Endothelial cell of umbilical vein (primary cell): ENCODE measurements around the gene EML6. TPM values are rescaled to one million over a fixed set of nuclear protein-coding genes. Genes with fewer than 3 reads are reported as not detected.

Experiments
- BruUV-seq: library from RNA; stranded (reverse); fragments of 400-500 nt; replicated peaks from 2 replicates; lab custom pipeline; 2021; lab: Mats Ljungman, UMichigan
- CTCF ChIA-PET: fragments of 300-600, 350-600 bp; sonication (Branson Sonifier 250); formaldehyde crosslinking; loops from one replicate; lab custom pipeline; 2021; ENCODE audit warnings: antibody characterized with exemption, inconsistent platforms; lab: Charles Lee
- POLR2A ChIA-PET: fragments of 300-600, 350-600 bp; sonication (Branson Sonifier 250); formaldehyde crosslinking; loops from one replicate; lab custom pipeline; 2021; ENCODE audit warnings: antibody characterized with exemption, inconsistent platforms; lab: Charles Lee
- DNase-seq: peaks from one replicate; pipeline ENCODE4 v3.0.0-alpha.2; 2011; ENCODE audit warnings: low read depth, low spot score
- FAIRE-seq: peaks from 2 replicates; lab custom pipeline; 2011; peaks lifted over from hg19 to GRCh38; lab: Jason Lieb, UNC
- H2AFZ ChIP-seq: 2 replicates; pipeline ENCODE4 v1.6.0; 2012; ENCODE audit warnings: low read depth, low read length, control low read depth, inconsistent platforms
- H3K27ac ChIP-seq: 2 replicates; pipeline ENCODE4 v1.5.1; 2011; ENCODE audit warnings: low read depth, mild to moderate bottlenecking, control low read depth, low read length, moderate library complexity; ENCODE audit not compliant: insufficient read depth
- H3K27me3 ChIP-seq, 2 experiments: 2 replicates each; pipeline versions ENCODE4 v1.6.0 to v1.6.1; 2011; ENCODE audit warnings: low read length in 2 of 2, mixed read lengths in 1 of 2; ENCODE audit not compliant: control insufficient read depth in 2 of 2, insufficient read depth in 2 of 2
- H3K36me3 ChIP-seq, 2 experiments: 2 replicates in 1 of 2; 3 replicates in 1 of 2; pipeline ENCODE4 v1.5.1; 2011; ENCODE audit warnings: low read length in 2 of 2, mild to moderate bottlenecking in 1 of 2, moderate library complexity in 1 of 2; ENCODE audit not compliant: control insufficient read depth in 2 of 2, insufficient read depth in 2 of 2; ENCODE audit errors: extremely low read depth in 1 of 2
- H3K4me1 ChIP-seq: 3 replicates; pipeline ENCODE4 v1.5.1; 2011; ENCODE audit warnings: mild to moderate bottlenecking, low read length; ENCODE audit not compliant: control insufficient read depth, insufficient read depth; ENCODE audit errors: extremely low read depth
- H3K4me2 ChIP-seq: 2 replicates; pipeline ENCODE4 v1.6.1; 2011; ENCODE audit warnings: low read length, control low read depth, mixed read lengths; ENCODE audit not compliant: insufficient read depth
- H3K4me3 ChIP-seq, 3 experiments: fragments of 200-600 bp in 1 of 3; sonication (generic), shearing (Covaris generic) in 1 of 3; replicated peaks in 1 of 3; 2 replicates each; pipeline ENCODE4 v1.5.1; 2011 to 2016; ENCODE audit warnings: control low read depth in 3 of 3, low read length in 3 of 3, mild to moderate bottlenecking in 2 of 3, inconsistent platforms in 1 of 3, low read depth in 1 of 3, moderate library complexity in 1 of 3; ENCODE audit not compliant: insufficient read depth in 1 of 3
- H3K79me2 ChIP-seq: 2 replicates; pipeline ENCODE4 v1.6.0; 2012; ENCODE audit warnings: low read length, inconsistent platforms; ENCODE audit not compliant: control insufficient read depth, insufficient read depth
- H3K9ac ChIP-seq: replicated peaks from 2 replicates; pipeline ENCODE3; 2011; ENCODE audit warnings: low read length, control low read depth; ENCODE audit not compliant: insufficient read depth; ENCODE audit errors: extremely low read depth
- H3K9me1 ChIP-seq: replicated peaks from 3 replicates; pipeline ENCODE4 v1.6.0; 2011; ENCODE audit warnings: mild to moderate bottlenecking, low read length; ENCODE audit not compliant: control insufficient read depth, insufficient read depth; ENCODE audit errors: extremely low read depth
- H3K9me3 ChIP-seq: replicated peaks from 2 replicates; pipeline ENCODE4 v1.5.1; 2012; ENCODE audit warnings: low read length, inconsistent platforms; ENCODE audit not compliant: control insufficient read depth, insufficient read depth
- H4K20me1 ChIP-seq: replicated peaks from 2 replicates; pipeline ENCODE3; 2011; ENCODE audit warnings: mild to moderate bottlenecking, low read length; ENCODE audit not compliant: control insufficient read depth, insufficient read depth; ENCODE audit errors: extremely low read depth
- EZH2 ChIP-seq: IDR thresholded peaks from 2 replicates; pipeline ENCODE4 v1.6.1; 2012; ENCODE audit warnings: borderline replicate concordance, low read depth, mild to moderate bottlenecking, moderate library complexity, low read length, inconsistent platforms; ENCODE audit not compliant: severe bottlenecking
- FOS ChIP-seq: IDR thresholded peaks from 2 replicates; pipeline ENCODE4 v1.6.1; 2011; ENCODE audit warnings: mild to moderate bottlenecking, low read length, moderate library complexity, borderline replicate concordance; ENCODE audit not compliant: insufficient read depth
- GATA2 ChIP-seq: IDR thresholded peaks from 2 replicates; pipeline ENCODE4 v1.7.0; 2011; ENCODE audit warnings: low read depth, mild to moderate bottlenecking, moderate library complexity, mixed read lengths, low read length; ENCODE audit not compliant: insufficient read length, insufficient read depth
- JUN ChIP-seq: IDR thresholded peaks from 2 replicates; pipeline ENCODE4 v1.6.1; 2011; ENCODE audit warnings: borderline replicate concordance, low read depth; ENCODE audit not compliant: insufficient read length, insufficient read depth
- MYC ChIP-seq: IDR thresholded peaks from one replicate; pipeline ENCODE4 v1.6.1; 2011; ENCODE audit warnings: mild to moderate bottlenecking, low read depth, low read length
- POLR2A ChIP-seq: IDR thresholded peaks from 2 replicates; pipeline ENCODE4 v1.6.1; 2012; ENCODE audit warnings: low read depth, mild to moderate bottlenecking, control low read depth, low read length
- POLR2AphosphoS5 ChIP-seq: IDR thresholded peaks from 2 replicates; pipeline ENCODE4 v1.6.1; 2012; ENCODE audit warnings: low read depth, mild to moderate bottlenecking, control low read depth, low read length, moderate library complexity; ENCODE audit not compliant: insufficient read depth
- dilution Hi-C: fragments of 300-500 bp; cut with MboI; formaldehyde crosslinking; loops from one replicate; pipeline ENCODE4 v1.15.0; 2019; ENCODE audit warnings: low sequenced_read_pairs; ENCODE audit not compliant: extremely low pct_ligation_motif_present
- intact Hi-C: fragments of 100-400 bp; cut with micrococcal nuclease; formaldehyde crosslinking; loops from one replicate; pipeline ENCODE4 v1.10.0; 2022
- polyA plus RNA-seq, 4 experiments: library from polyadenylated mRNA; depleted of rRNA in 3 of 4; stranded (reverse) in 3 of 4; unstranded in 1 of 4; fragments of >200 nt; gene quantifications; 2 replicates each; pipeline versions ENCODE4 v1.2.1 to v1.2.3, GENCODE V29; 2011 to 2012; ENCODE audit warnings: missing spikeins in 1 of 4
- total RNA-seq: library from RNA; stranded (reverse); gene quantifications from 2 replicates; pipeline ENCODE4 v1.2.3, GENCODE V29; 2021
- TF ChIP-seq, protein P1 (sequence below): IDR thresholded peaks from 2 replicates; pipeline ENCODE4 v1.6.1; 2011; ENCODE audit not compliant: insufficient read depth, insufficient read length
- TF ChIP-seq, protein P2 (sequence below), 2 donors: IDR thresholded peaks; 1 replicate in 1 of 2; 2 replicates in 1 of 2; pipeline ENCODE4 v1.5.1; 2011; ENCODE audit warnings: low read length in 2 of 2, mild to moderate bottlenecking in 2 of 2, moderate library complexity in 2 of 2, control low read depth in 1 of 2, inconsistent platforms in 1 of 2, low read depth in 1 of 2; ENCODE audit not compliant: insufficient read depth in 1 of 2; ENCODE audit errors: extremely low read depth in 1 of 2

Gene EML6
- total and polyA plus RNA-seq, 2 donors (not counting 3 experiments of a cell fraction or from before 2014, with no cell fraction given) = 0.79 to 2.1 TPM

DNA sequence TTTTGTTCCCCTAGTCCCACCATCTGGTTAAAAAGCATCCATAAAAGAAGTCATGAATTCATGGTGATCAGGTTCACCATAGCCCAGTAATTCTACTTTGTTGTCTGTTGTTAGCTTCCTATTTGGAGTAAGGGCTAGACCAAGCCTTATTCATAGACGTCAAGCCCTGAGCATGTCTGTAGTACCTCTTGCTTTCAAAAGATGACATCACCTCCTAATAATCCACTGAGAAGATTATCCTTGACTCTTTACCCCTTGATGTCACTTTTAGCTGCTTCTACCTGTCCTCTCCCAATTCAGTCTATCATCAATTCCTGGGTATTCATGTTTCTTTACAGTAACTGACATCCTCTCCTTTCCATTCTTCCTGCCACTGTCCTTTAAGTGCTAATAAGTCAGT lies 90.1 kb downstream of the EML6 start:
- peaks cover 0 to 5% of the 10 kb centered on the region in 2 experiments for H3K27me3 ChIP-seq
- H3K9ac ChIP-seq = no peak overlapping the region
- H2AFZ ChIP-seq = no peak overlapping the region
- no peak for DNase-seq
- no peaks in the 10 kb centered on the region for H3K4me1 ChIP-seq
- H3K4me2 ChIP-seq = no peak overlapping the region
- no peaks in the 10 kb centered on the region for H4K20me1 ChIP-seq
- BruUV-seq = no TSS peak
- intact Hi-C loops = no loop called here
- H3K36me3 ChIP-seq = no peaks in the 10 kb centered on the region
- POLR2A ChIA-PET = no interaction called here
- TF ChIP-seq JUN (no peak), GATA2 (no peak), EZH2 (no peak), POLR2AphosphoS5 (no peak), MYC (no peak), POLR2A (no peak), FOS (no peak)
- TF ChIP-seq, protein P1, sequence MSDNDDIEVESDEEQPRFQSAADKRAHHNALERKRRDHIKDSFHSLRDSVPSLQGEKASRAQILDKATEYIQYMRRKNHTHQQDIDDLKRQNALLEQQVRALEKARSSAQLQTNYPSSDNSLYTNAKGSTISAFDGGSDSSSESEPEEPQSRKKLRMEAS = no peak
- TF ChIP-seq, protein P2, sequence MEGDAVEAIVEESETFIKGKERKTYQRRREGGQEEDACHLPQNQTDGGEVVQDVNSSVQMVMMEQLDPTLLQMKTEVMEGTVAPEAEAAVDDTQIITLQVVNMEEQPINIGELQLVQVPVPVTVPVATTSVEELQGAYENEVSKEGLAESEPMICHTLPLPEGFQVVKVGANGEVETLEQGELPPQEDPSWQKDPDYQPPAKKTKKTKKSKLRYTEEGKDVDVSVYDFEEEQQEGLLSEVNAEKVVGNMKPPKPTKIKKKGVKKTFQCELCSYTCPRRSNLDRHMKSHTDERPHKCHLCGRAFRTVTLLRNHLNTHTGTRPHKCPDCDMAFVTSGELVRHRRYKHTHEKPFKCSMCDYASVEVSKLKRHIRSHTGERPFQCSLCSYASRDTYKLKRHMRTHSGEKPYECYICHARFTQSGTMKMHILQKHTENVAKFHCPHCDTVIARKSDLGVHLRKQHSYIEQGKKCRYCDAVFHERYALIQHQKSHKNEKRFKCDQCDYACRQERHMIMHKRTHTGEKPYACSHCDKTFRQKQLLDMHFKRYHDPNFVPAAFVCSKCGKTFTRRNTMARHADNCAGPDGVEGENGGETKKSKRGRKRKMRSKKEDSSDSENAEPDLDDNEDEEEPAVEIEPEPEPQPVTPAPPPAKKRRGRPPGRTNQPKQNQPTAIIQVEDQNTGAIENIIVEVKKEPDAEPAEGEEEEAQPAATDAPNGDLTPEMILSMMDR (IDR thresholded peaks at IDR 0.05; ENCODE audit: extremely low read depth in 1 of 2, insufficient read depth in 1 of 2, low read depth in 1 of 2, low read length in 2 of 2) = no peak
- H3K27ac ChIP-seq = no peak overlapping the region
- H3K4me3 ChIP-seq = no peak overlapping the region
- H3K9me1 ChIP-seq = no peaks in the 10 kb centered on the region
- no peak for FAIRE-seq
- no peaks in the 10 kb centered on the region for H3K9me3 ChIP-seq
- CTCF ChIA-PET = interaction anchor here (0.9 kb wide), 1 partner anchor 25 kb away, joined by 4 read pairs; no protein-coding TSS in a partner anchor
- dilution Hi-C loops = no loop called here
- H3K79me2 ChIP-seq = no peaks in the 10 kb centered on the region
